NCI-H510A treated with DMSO at 0.1 percent for 48 hours (cell line): ENCODE measurements around the gene TTLL13.
"Not testable (repeated sequence)": the region's sequence is repeated elsewhere in the genome, so short reads cannot be mapped to it uniquely, and the experiment has no call there.

Source experiments
- DNase-seq: peaks from one replicate; lab custom pipeline; 2025; lab: John Stamatoyannopoulos, UW

The TTLL13 gene

GRCh38 chr15:90234096-90234988, 15.0 kb upstream of the TTLL13 start, which contains the start of gene GDPGP1:
Gene GDPGP1, plus strand, starts transcription at chr15:90234209. Its CDS starts 6,700 bp downstream, at chr15:90240909.
- no peak for DNase-seq

GRCh38 chr15:90239371-90239770, 10.0 kb upstream of the TTLL13 start:
- no peak for DNase-seq

DNA sequence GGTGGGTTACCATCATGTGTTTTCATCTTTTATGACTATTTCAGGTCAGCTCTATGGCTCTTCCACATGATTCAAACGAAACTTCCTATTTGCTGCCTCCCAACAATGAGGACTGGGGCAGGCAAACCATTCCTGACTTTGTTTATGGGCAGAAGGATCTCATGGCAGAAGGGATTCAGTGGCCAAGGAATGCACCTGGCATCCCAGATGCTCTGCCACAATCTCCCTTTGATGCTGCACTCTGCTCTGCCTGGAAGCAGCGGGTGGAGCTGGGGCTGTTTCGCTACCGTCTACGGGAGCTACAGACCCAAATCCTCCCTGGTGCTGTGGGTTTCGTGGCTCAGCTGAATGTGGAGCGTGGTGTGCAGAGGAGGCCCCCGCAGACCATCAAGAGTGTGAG, 8.5 kb upstream of the TTLL13 start:
- DNase-seq, result no peak

- no peak for DNase-seq
These were observed 7.8 kb upstream of the TTLL13 start for GRCh38 chr15:90241343-90242192.

DNA sequence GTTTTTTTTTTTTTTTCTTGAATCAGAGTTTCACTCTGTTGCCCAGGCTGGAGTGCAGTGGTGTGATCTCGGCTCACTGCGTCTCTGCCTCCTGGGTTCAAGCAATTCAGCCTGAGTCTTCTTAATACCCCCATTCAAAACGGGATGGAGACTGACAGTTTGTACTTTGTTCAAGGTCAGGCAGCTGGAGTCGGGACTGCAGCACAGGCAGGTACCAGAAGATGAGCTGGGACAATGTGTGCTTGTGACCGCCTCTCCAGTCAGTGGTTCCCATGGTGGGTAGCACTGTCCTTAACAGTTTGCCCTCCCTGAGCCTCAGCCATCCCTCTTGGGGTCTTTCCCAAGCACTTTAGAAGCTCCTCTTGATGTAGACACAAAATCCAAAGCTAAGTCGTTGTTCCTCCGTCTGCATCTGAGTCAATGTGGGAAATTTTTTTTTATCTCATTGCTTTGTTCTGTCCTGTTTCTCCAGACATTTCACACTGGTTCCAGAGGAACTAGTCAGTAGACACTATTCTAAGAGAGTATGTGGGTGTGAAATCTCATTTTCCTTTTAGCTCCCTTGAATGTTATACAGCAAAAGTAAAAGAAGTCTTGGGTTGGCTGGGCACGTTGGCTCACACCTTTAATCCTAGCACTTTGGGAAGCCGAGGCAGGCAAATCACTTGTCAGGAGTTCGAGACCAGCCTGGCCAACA, 5.3 kb upstream of the TTLL13 start:
- no peak for DNase-seq

DNA sequence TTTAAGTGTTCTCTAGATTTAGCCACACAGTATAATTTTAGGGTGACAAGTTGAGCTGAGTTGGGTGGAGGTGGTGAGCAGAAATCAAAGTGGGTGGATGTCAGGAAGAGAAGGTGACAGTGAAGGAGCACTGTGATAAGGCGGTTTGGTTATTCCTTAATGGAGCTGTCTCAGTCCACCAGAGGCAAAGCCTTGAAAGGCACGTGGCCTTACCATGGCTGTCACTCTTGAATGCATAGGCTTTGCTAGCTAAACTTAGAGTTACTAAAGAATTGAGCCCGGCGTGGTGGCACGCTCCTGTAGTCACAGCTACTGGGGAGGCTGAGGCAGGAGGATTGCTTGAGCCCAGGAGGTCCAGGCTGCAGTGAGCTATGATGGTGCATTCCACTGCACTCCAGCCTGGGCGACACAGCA, 560 bp upstream of the TTLL13 start:
- DNase-seq, result no peak

DNA sequence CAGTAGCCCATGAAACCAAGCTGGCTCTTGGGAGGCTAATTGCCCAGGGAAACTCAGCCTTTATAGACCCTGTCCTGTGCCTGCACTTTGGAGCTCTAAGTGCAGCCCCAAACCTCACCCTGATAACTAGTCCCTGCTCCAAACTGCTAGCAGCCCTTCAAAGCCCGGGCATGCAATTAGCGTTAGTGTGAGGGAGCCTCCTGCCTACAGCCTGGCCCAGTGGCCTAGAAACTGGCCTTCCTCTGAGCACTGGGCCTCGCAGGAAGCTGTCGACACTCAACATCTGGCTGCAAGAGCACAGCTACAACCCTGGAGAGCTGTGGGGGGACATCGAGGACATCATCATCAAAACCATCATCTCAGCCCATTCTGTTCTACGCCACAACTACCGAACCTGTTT, 8.4 kb downstream of the TTLL13 start:
- DNase-seq, result no peak

GRCh38 chr15:90259524-90259923, 10.2 kb downstream of the TTLL13 start:
- no peak for DNase-seq

- DNase-seq, result not testable (repeated sequence)
These were observed 11.4 kb downstream of the TTLL13 start for GRCh38 chr15:90260731-90261130.

DNA sequence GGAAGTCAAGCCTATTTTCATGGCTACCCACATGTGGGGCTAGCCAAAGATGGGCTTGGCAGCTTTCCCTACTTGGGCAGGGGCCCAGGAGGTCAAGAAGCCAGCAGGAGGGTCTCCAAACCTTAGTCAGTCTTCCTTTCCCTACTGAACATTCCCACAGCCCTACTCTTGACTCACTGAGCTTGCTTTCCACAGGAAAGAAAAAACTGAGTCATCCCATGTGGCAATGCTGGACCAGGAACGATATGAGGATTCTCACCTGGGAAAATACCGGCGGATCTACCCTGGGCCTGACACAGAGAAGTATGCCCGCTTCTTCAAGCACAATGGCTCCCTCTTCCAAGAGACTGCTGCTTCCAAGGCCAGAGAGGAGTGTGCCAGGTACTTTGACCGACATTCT, 12.5 kb downstream of the TTLL13 start:
- DNase-seq, result no peak

DNA sequence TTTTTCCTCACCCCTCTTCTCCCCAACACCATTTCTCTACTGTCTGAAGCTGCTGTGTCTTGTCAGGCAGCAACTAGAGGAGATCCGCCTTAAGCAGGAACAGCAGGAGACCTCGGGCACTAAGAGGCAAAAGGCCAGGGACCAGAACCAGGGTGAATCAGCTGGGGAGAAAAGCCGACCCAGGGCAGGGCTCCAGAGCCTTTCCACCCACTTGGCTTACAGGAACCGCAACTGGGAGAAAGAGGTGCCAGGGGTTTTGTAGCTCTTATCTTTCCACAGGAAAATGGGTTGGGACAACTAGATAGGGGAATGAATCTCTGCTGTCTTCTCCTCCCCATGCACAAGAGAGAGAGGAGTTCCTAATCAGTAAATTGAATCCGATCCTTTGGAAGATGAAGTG, 13.1 kb downstream of the TTLL13 start:
- DNase-seq, result no peak

- DNase-seq, result no peak
These were observed 15.3 kb downstream of the TTLL13 start for GRCh38 chr15:90264671-90265070.

GRCh38 chr15:90265271-90266060, 16.1 kb downstream of the TTLL13 start, which contains the start of gene NGRN:
Gene NGRN, plus strand, starts transcription at chr15:90265672. Its CDS starts 41 bp downstream, at chr15:90265713.
- DNase-seq, result peak; percentile 62

DNA sequence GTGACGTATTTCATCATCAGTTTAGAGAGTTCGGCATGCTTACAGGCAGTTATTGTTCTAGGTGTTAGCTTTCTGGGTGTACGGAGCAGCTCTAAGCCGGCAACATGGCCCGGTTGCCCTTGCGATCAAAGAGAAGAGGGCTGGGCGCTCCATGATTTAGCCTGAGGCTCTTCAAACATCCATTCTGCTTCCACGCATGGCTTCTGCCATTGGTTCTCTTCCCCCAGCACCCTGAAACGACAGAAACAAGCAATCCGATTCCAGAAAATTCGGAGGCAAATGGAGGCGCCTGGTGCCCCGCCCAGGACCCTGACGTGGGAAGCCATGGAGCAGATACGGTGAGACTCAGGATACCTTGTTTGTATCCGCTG, 16.7 kb downstream of the TTLL13 start:
- DNase-seq, result peak; percentile 35

- DNase-seq, result no peak
These were observed 17.1 kb downstream of the TTLL13 start for GRCh38 chr15:90266485-90266884.

- DNase-seq, result peak; percentile 51
These were observed 19.1 kb downstream of the TTLL13 start for GRCh38 chr15:90268415-90268814.

GRCh38 chr15:90270502-90271150, 21.3 kb downstream of the TTLL13 start:
- DNase-seq, result no peak

GRCh38 chr15:90271459-90272166, 22.3 kb downstream of the TTLL13 start:
- no peak for DNase-seq

- DNase-seq, result not testable (repeated sequence)
These were observed 29.1 kb downstream of the TTLL13 start for GRCh38 chr15:90278467-90278866.

GRCh38 chr15:90280743-90281142, 31.4 kb downstream of the TTLL13 start:
- not testable (repeated sequence) for DNase-seq
